BE2C (cell line): ENCODE results near the gene CDH23.

ENCODE experiments used
- DNase-seq: peaks from one replicate; pipeline ENCODE4 v3.0.0-alpha.2; 2020
- H3K27me3 ChIP-seq: fragments of 250-450 bp; sonication (Bioruptor Pico); 2 replicates; pipeline ENCODE4 v1.5.1; 2020; ENCODE audit warnings: mild to moderate bottlenecking
- H3K36me3 ChIP-seq: fragments of 250-450 bp; sonication (Bioruptor Pico); 2 replicates; pipeline ENCODE4 v1.5.1; 2020; ENCODE audit warnings: mild to moderate bottlenecking
- H3K4me1 ChIP-seq: fragments of 250-450 bp; sonication (Bioruptor Pico); 2 replicates; pipeline ENCODE4 v1.5.1; 2020
- H3K4me3 ChIP-seq: 2 replicates; pipeline ENCODE4 v1.5.1; 2011; ENCODE audit warnings: low read depth, low read length
- H3K9me3 ChIP-seq: fragments of 250-450 bp; sonication (Bioruptor Pico); 2 replicates; pipeline ENCODE4 v1.5.1; 2020
- CTCF ChIP-seq: IDR thresholded peaks from 2 replicates; pipeline ENCODE4 v1.5.1; 2012; ENCODE audit warnings: mild to moderate bottlenecking, low read depth, low read length

The CDH23 gene

GRCh38 chr10:71511206-71511605, 114.5 kb downstream of the CDH23 start:
- H3K4me1 ChIP-seq, result peaks cover 10% of the 10 kb centered on the region
- no peaks in the 10 kb centered on the region for H3K27me3 ChIP-seq
- H3K36me3 ChIP-seq, result no peaks in the 10 kb centered on the region
- no peak for DNase-seq
- H3K4me3 ChIP-seq, result no peak overlapping the region
- H3K9me3 ChIP-seq, result no peaks in the 10 kb centered on the region
- no peak for TF ChIP-seq CTCF

GRCh38 chr10:71512312-71512711, 115.6 kb downstream of the CDH23 start:
- H3K4me1 ChIP-seq, result peaks cover 10% of the 10 kb centered on the region
- H3K4me3 ChIP-seq, result no peak overlapping the region
- no peaks in the 10 kb centered on the region for H3K36me3 ChIP-seq
- DNase-seq, result no peak
- TF ChIP-seq CTCF, result no peak
- H3K9me3 ChIP-seq, result no peaks in the 10 kb centered on the region
- H3K27me3 ChIP-seq, result no peaks in the 10 kb centered on the region

- H3K4me1 ChIP-seq, result peaks cover 10% of the 10 kb centered on the region
- no peaks in the 10 kb centered on the region for H3K9me3 ChIP-seq
- DNase-seq, result peak; percentile 37
- no peaks in the 10 kb centered on the region for H3K27me3 ChIP-seq
- H3K4me3 ChIP-seq, result no peak overlapping the region
- no peak for TF ChIP-seq CTCF
- H3K36me3 ChIP-seq, result no peaks in the 10 kb centered on the region
Measured at GRCh38 chr10:71512761-71513539, 116.2 kb downstream of the CDH23 start.

DNA sequence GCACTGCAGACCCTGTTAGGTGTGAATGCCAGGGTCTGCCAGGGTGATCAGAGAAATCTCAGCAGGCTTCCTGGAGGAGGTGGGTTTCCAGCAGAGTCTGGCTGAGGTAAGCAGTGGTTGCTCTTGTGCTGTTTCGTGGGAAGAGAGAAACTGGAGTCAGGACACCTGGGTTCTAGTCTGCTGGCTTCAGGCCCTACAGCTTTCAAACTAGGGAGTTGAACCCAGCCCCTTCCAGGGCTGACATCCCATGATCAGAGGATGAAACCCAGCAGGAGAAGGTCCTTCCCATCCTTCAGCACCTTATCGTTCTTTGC, 116.8 kb downstream of the CDH23 start:
- no peak for TF ChIP-seq CTCF
- no peaks in the 10 kb centered on the region for H3K36me3 ChIP-seq
- H3K9me3 ChIP-seq, result no peaks in the 10 kb centered on the region
- DNase-seq, result no peak
- peaks cover 10% of the 10 kb centered on the region for H3K4me1 ChIP-seq
- H3K4me3 ChIP-seq, result no peak overlapping the region
- H3K27me3 ChIP-seq, result no peaks in the 10 kb centered on the region

GRCh38 chr10:71513936-71514335, 117.2 kb downstream of the CDH23 start:
- no peak for TF ChIP-seq CTCF

GRCh38 chr10:71515531-71516172, 118.9 kb downstream of the CDH23 start:
- H3K36me3 ChIP-seq, result no peaks in the 10 kb centered on the region
- H3K27me3 ChIP-seq, result no peaks in the 10 kb centered on the region
- no peaks in the 10 kb centered on the region for H3K9me3 ChIP-seq
- DNase-seq, result no peak
- no peak for TF ChIP-seq CTCF
- peaks cover 10% of the 10 kb centered on the region for H3K4me1 ChIP-seq
- no peak overlapping the region for H3K4me3 ChIP-seq

More at GRCh38 chr10:71513936-71514335, 117.2 kb downstream of the CDH23 start:
- no peak overlapping the region for H3K4me3 ChIP-seq
- no peak for DNase-seq
- no peaks in the 10 kb centered on the region for H3K36me3 ChIP-seq
- H3K9me3 ChIP-seq, result no peaks in the 10 kb centered on the region
- H3K4me1 ChIP-seq, result peaks cover 10% of the 10 kb centered on the region
- no peaks in the 10 kb centered on the region for H3K27me3 ChIP-seq
